HepG2 (cell line): Measurements from ENCODE around the gene BLCAP. TPM values are rescaled to one million over a fixed set of nuclear protein-coding genes. Genes with fewer than 3 reads are reported as not detected.

Experiments used
- ATAC-seq: fragments of 200-7000 bp; cut with Tn5 transposase; 3 replicates; pipeline ENCODE4 v1.9.1; 2020; ENCODE audit warnings: mild to moderate bottlenecking, moderate library complexity
- BruUV-seq: library from RNA; stranded (reverse); fragments of 400-500 nt; replicated peaks from 2 replicates; lab custom pipeline; 2021; lab: Mats Ljungman, UMichigan
- CTCF ChIA-PET: fragments of 300-600 bp; formaldehyde crosslinking; extraction: SDS; loops from one replicate; lab custom pipeline; 2021; ENCODE audit warnings: low total read pairs, inconsistent platforms, low intra/inter-chr PET ratio; lab: Yijun Ruan, JAX
- POLR2A ChIA-PET: fragments of 350-600 bp; sonication (Branson Sonifier 250); formaldehyde crosslinking; loops from one replicate; lab custom pipeline; 2020; ENCODE audit warnings: antibody characterized with exemption, inconsistent platforms; lab: Yijun Ruan, JAX
- DNase-seq: peaks from one replicate; pipeline ENCODE4 v3.0.0-alpha.2; 2015; ENCODE audit warnings: low spot score
- FAIRE-seq: peaks from 3 replicates; lab custom pipeline; 2011; peaks lifted over from hg19 to GRCh38; lab: Jason Lieb, UNC
- H2AFZ ChIP-seq: one replicate; pipeline ENCODE4 v1.6.1; 2011; ENCODE audit warnings: low read length, inconsistent platforms
- H3K27ac ChIP-seq: fragments of 300-600 bp; 3 replicates; pipeline ENCODE4 v1.8.0; 2011; ENCODE audit warnings: mixed run types, mild to moderate bottlenecking, mixed read lengths, low read length, inconsistent platforms; ENCODE audit not compliant: insufficient read depth; ENCODE audit errors: extremely low read length
- H3K27me3 ChIP-seq, 2 experiments: fragments of 200-600 bp in 1 of 2; 2 replicates in 1 of 2; 3 replicates in 1 of 2; pipeline versions ENCODE4 v1.6.0 to v1.8.0; 2011; ENCODE audit warnings: low read length in 2 of 2, mild to moderate bottlenecking in 2 of 2, moderate library complexity in 2 of 2, inconsistent platforms in 1 of 2; ENCODE audit not compliant: insufficient read depth in 2 of 2, control insufficient read depth in 1 of 2
- H3K36me3 ChIP-seq, 2 experiments: fragments of 200-600 bp in 1 of 2; replicated peaks in 1 of 2; 2 replicates in 1 of 2; 3 replicates in 1 of 2; pipeline versions ENCODE4 v1.5.1 to v1.8.0; 2011; ENCODE audit warnings: low read length in 2 of 2, inconsistent platforms in 1 of 2; ENCODE audit not compliant: insufficient read depth in 2 of 2, control insufficient read depth in 1 of 2
- H3K4me1 ChIP-seq: 2 replicates; pipeline ENCODE4 v1.5.1; 2012; ENCODE audit warnings: low read length, inconsistent platforms; ENCODE audit not compliant: insufficient read depth
- H3K4me2 ChIP-seq: 2 replicates; pipeline ENCODE4 v1.6.0; 2011; ENCODE audit warnings: low read depth, low read length, inconsistent platforms
- H3K4me3 ChIP-seq, 3 experiments: fragments of 200-600 bp in 1 of 3; sonication (generic), shearing (Covaris generic) in 1 of 3; replicated peaks in 1 of 3; 2 replicates each; pipeline ENCODE4 v1.5.1; 2011 to 2016; ENCODE audit warnings: low read length in 3 of 3, inconsistent platforms in 2 of 3, low read depth in 2 of 3, mild to moderate bottlenecking in 2 of 3, control low read depth in 1 of 3, mixed read lengths in 1 of 3; ENCODE audit not compliant: insufficient read depth in 1 of 3
- H3K79me2 ChIP-seq: one replicate; pipeline ENCODE4 v1.6.1; 2011; ENCODE audit warnings: low read length, inconsistent platforms; ENCODE audit not compliant: insufficient read depth
- H3K9ac ChIP-seq: 2 replicates; pipeline ENCODE4 v1.6.0; 2011; ENCODE audit warnings: mild to moderate bottlenecking, low read depth, low read length, inconsistent platforms; ENCODE audit not compliant: insufficient read depth
- H3K9me3 ChIP-seq: 2 replicates; pipeline ENCODE4 v1.5.1; 2012; ENCODE audit warnings: mild to moderate bottlenecking, low read length
- H4K20me1 ChIP-seq: 2 replicates; pipeline ENCODE4 v1.6.0; 2011; ENCODE audit warnings: inconsistent platforms, mild to moderate bottlenecking, low read length, moderate library complexity; ENCODE audit not compliant: insufficient read depth
- KAT8 ChIP-seq: IDR thresholded peaks from 2 replicates; pipeline ENCODE4 v1.6.1; 2016; ENCODE audit warnings: missing genetic modification reagents, missing compliant biosample characterization
- PCBP1 ChIP-seq: fragments of 200-400 bp; formaldehyde crosslinking; IDR thresholded peaks from 2 replicates; pipeline ENCODE4 v1.6.1; 2017; ENCODE audit warnings: mild to moderate bottlenecking, low read depth, low read length, borderline replicate concordance
- RAD21 ChIP-seq: fragments of 450-650 bp; formaldehyde crosslinking; IDR thresholded peaks from 2 replicates; pipeline ENCODE4 v1.5.0; 2020; ENCODE audit warnings: mild to moderate bottlenecking
- SOX5 ChIP-seq: IDR thresholded peaks from 2 replicates; pipeline ENCODE4 v1.6.1; 2016; ENCODE audit warnings: borderline replicate concordance
- SP4 ChIP-seq: sonication (generic); formaldehyde crosslinking; IDR thresholded peaks from 2 replicates; pipeline ENCODE4 v1.8.1; 2023; ENCODE audit warnings: mild to moderate bottlenecking, missing genetic modification reagents
- ZNF781 ChIP-seq: sonication (generic); formaldehyde crosslinking; IDR thresholded peaks from 2 replicates; pipeline ENCODE4 v1.5.1; 2020; ENCODE audit warnings: borderline replicate concordance, mild to moderate bottlenecking, missing genetic modification reagents; ENCODE audit errors: not compliant biosample characterization
- ZSCAN22 ChIP-seq: sonication (generic); formaldehyde crosslinking; IDR thresholded peaks from 2 replicates; pipeline ENCODE4 v1.4.0; 2020; ENCODE audit warnings: mild to moderate bottlenecking, missing genetic modification reagents
- whole genome bisulfite sequencing: methylation state at CpG from one replicate; pipeline ENCODE4 v1.1.6; 2017; ENCODE audit warnings: low lambda C conversion rate; 5-methylcytosine and 5-hydroxymethylcytosine counted together
- in situ Hi-C: cut with HindIII; loops from 2 replicates; pipeline ENCODE4 v1.10.0; 2017; ENCODE audit warnings: low pct_unique_long_range_greater_than_20kb; ENCODE audit not compliant: extremely low pct_ligation_motif_present
- intact Hi-C: fragments of 100-400 bp; cut with micrococcal nuclease; formaldehyde crosslinking; loops from one replicate; pipeline ENCODE4 v1.10.0; 2022; ENCODE audit not compliant: unreplicated experiment
- polyA plus RNA-seq, 8 experiments: library from polyadenylated mRNA; depleted of rRNA in 3 of 8; stranded (reverse) in 7 of 8; unstranded in 1 of 8; fragments of >200 nt; fragmentation: Illumina TruSeq in 4 of 8; extraction: Trizol in 4 of 8; gene quantifications; 2 replicates each; pipeline versions ENCODE4 v1.2.1 to v1.2.3, GENCODE V29; 2011 to 2016; ENCODE audit warnings: low read depth in 4 of 8, missing spikeins in 1 of 8, mixed read lengths in 1 of 8; ENCODE audit not compliant: insufficient read depth in 1 of 8
- total RNA-seq, 5 experiments: library from RNA; depleted of rRNA; stranded (reverse); fragments of >200 nt; fragmentation: Illumina TruSeq; extraction: Trizol; gene quantifications; 2 replicates each; pipeline ENCODE4 v1.2.3, GENCODE V29; 2016; ENCODE audit warnings: low read depth in 1 of 5
- TF ChIP-seq, protein P1 (sequence below): sonication (generic); formaldehyde crosslinking; IDR thresholded peaks from 2 replicates; pipeline ENCODE4 v1.5.1; 2020; ENCODE audit warnings: mild to moderate bottlenecking, moderate library complexity, missing genetic modification reagents
- TF ChIP-seq, protein P2 (sequence below): sonication (generic); formaldehyde crosslinking; IDR thresholded peaks from 2 replicates; pipeline ENCODE4 v1.5.0; 2020; ENCODE audit warnings: mild to moderate bottlenecking, missing genetic modification reagents, borderline replicate concordance

The BLCAP gene
- total and polyA plus RNA-seq, 2 of the 13 experiments (the other 11 are each of a cell fraction or from before 2014, with no cell fraction given): 52.4 to 86.8 TPM

DNA sequence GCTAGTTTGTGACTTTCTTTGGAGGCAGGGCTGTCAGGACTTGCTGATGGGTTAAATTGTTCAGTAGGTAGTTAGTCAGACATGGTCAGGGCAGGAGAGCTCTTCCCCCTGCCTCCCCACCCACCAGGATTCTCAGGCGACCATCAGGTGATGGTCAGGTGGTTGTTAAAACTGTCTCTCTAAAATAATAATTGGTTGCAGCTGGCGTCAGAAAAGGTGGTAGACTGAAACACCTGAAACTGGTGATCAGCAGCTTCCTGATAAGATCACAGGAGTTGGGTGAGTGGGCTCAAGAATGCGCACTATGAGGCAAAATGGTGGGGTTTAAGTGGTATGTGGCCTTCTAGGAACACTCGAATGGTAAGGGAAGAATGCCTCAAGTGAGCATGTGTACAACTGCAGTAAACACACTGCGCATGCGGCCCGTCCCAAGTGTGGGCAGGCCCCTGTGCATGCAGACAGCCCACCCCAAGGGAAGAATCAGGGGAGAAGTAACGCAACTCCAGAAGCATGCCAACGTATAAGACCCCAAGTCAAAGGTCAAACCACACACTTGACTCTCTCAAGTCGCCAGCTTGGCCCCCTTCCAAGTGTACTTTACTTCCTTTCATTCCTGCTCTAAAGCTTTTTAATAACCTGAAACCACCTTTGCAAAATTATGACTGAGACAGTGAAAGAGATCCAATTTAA lies 7.9 kb upstream of the BLCAP start (continued):
- TF ChIP-seq, protein P1, sequence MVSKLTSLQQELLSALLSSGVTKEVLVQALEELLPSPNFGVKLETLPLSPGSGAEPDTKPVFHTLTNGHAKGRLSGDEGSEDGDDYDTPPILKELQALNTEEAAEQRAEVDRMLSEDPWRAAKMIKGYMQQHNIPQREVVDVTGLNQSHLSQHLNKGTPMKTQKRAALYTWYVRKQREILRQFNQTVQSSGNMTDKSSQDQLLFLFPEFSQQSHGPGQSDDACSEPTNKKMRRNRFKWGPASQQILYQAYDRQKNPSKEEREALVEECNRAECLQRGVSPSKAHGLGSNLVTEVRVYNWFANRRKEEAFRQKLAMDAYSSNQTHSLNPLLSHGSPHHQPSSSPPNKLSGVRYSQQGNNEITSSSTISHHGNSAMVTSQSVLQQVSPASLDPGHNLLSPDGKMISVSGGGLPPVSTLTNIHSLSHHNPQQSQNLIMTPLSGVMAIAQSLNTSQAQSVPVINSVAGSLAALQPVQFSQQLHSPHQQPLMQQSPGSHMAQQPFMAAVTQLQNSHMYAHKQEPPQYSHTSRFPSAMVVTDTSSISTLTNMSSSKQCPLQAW (CRISPR knock-in tag): no peak

DNA sequence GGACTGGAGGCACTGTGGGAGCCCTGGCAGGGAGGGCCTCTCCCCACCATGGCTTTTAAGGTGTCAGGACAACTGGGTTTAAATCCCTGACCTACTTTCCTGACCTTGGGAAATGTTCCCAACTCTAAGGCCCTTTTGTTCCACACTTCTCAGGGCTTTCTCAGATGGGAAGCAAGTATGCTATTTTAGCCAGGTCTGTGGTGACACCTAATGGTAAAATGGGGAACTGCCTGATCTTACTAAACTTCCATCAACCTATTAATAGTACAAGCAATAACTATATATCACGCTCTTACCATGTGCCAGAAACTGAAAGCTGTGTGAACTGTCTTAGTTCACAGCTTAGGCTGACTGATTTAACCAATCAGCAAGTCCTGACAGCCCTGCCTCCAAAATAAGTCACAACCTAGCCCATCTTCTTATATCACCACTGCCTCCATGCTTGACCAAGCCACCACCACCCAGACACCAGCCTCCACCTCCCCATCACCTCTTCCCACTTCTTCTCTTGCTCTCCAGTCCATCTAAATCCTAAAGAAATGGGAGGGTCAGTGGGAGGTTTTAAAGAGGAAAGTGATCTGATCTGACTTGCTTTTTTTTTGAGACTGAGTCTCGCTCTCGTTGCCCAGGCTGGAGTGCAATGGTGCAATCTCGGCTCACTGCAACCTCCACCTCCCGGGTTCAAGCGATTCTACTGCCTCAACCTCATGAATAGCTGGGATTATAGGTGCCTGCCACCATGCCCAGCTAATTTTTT lies 6.9 kb upstream of the BLCAP start:
- Histone ChIP-seq H3K9me3 (no peaks in the 10 kb centered on the region), H3K36me3 (no peaks in the 10 kb centered on the region), H3K4me3 (0 out of 6 replicates have a peak overlapping the region, but pooled peaks of 1 of the 3 experiments have one; percentile 8), H3K4me2 (peak overlapping the region; percentile 50), H3K9ac (no peak overlapping the region), H3K4me1 (peaks cover 54% of the 10 kb centered on the region), H2AFZ (no peak overlapping the region), H3K79me2 (no peaks in the 10 kb centered on the region), H3K27ac (no peak overlapping the region), H3K27me3 (no peaks in the 10 kb centered on the region), H4K20me1 (no peaks in the 10 kb centered on the region)
- DNase-seq: peak; percentile 83
- CTCF ChIA-PET: interaction anchor here (0.7 to 4.8 kb wide), 9 partner anchors 126 to 342 kb away, joined by 3 to 58 read pairs (median 5); no protein-coding TSS in a partner anchor
- no TSS peak for BruUV-seq
- in situ Hi-C loops (no loop called here), intact Hi-C loops (loop anchor here (1.0 kb wide), 4 partner anchors 125 to 339 kb away; no protein-coding TSS in a partner anchor)
- POLR2A ChIA-PET: interaction anchor here (0.7 kb wide), 1 partner anchor 355 kb away, joined by 3 read pairs; the partner anchor contains the start of genes MROH8 and RPN2
- 17% methylated on average over 6 of the region's 6 CpGs for WGBS
- FAIRE-seq: peak; percentile 95
- peak; percentile 81 for ATAC-seq
- TF ChIP-seq SOX5 (CRISPR knock-in tag) (0 out of 2 replicates have a peak, but pooled peaks have one; percentile 7), SP4 (CRISPR knock-in tag) (0 out of 2 replicates have a peak, but pooled peaks have one; percentile 18), ZSCAN22 (CRISPR knock-in tag) (no peak), PCBP1 (no peak), KAT8 (CRISPR knock-in tag) (0 out of 2 replicates have a peak, but pooled peaks have one; percentile 55), RAD21 (CRISPR knock-in tag) (peak; percentile 93), ZNF781 (CRISPR knock-in tag) (peak; percentile 67)
- TF ChIP-seq, protein P2, sequence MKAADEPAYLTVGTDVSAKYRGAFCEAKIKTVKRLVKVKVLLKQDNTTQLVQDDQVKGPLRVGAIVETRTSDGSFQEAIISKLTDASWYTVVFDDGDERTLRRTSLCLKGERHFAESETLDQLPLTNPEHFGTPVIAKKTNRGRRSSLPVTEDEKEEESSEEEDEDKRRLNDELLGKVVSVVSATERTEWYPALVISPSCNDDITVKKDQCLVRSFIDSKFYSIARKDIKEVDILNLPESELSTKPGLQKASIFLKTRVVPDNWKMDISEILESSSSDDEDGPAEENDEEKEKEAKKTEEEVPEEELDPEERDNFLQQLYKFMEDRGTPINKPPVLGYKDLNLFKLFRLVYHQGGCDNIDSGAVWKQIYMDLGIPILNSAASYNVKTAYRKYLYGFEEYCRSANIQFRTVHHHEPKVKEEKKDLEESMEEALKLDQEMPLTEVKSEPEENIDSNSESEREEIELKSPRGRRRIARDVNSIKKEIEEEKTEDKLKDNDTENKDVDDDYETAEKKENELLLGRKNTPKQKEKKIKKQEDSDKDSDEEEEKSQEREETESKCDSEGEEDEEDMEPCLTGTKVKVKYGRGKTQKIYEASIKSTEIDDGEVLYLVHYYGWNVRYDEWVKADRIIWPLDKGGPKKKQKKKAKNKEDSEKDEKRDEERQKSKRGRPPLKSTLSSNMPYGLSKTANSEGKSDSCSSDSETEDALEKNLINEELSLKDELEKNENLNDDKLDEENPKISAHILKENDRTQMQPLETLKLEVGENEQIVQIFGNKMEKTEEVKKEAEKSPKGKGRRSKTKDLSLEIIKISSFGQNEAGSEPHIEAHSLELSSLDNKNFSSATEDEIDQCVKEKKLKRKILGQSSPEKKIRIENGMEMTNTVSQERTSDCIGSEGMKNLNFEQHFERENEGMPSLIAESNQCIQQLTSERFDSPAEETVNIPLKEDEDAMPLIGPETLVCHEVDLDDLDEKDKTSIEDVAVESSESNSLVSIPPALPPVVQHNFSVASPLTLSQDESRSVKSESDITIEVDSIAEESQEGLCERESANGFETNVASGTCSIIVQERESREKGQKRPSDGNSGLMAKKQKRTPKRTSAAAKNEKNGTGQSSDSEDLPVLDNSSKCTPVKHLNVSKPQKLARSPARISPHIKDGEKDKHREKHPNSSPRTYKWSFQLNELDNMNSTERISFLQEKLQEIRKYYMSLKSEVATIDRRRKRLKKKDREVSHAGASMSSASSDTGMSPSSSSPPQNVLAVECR (CRISPR knock-in tag): 0 out of 2 replicates have a peak, but pooled peaks have one; percentile 4
